Left lobe of liver (tissue), 2 donors: Measurements from ENCODE around the gene TLR1. TPM values are rescaled to one million over a fixed set of nuclear protein-coding genes. Genes with fewer than 3 reads are reported as not detected.
"Not testable (repeated sequence)": the region's sequence is repeated elsewhere in the genome, so short reads cannot be mapped to it uniquely, and the experiment has no call there.

Source experiments
- ATAC-seq: fragments of 200-7000 bp; cut with Tn5 transposase; one replicate; pipeline ENCODE4 v1.9.1; 2020; ENCODE audit warnings: mild to moderate bottlenecking, moderate library complexity
- DNase-seq: peaks from one replicate; pipeline ENCODE4 v3.0.0-alpha.2; 2020; ENCODE audit warnings: low spot score
- total RNA-seq: library from RNA; stranded (reverse); gene quantifications from one replicate; pipeline ENCODE4 v1.2.1, GENCODE V29; 2021
- donor health status: DM: no; HTN: no; CAD: no; lungs with moderate emphysema.
- donor health status: DM: no; HTN: yes; CAD: no.

TLR1 gene
- 4.2 TPM for total RNA-seq

GRCh38 chr4:38804654-38805295 lies at the start of gene TLR1:
TSS of gene TLR1 (minus strand) at chr4:38804791. CDS start at chr4:38798831, 5,960 bp downstream.
- ATAC-seq (peak; percentile 84), DNase-seq (no peak)

- no peak for DNase-seq
- ATAC-seq = no peak
Measured at GRCh38 chr4:38846015-38846414, 41.4 kb upstream of the TLR1 start.

DNA sequence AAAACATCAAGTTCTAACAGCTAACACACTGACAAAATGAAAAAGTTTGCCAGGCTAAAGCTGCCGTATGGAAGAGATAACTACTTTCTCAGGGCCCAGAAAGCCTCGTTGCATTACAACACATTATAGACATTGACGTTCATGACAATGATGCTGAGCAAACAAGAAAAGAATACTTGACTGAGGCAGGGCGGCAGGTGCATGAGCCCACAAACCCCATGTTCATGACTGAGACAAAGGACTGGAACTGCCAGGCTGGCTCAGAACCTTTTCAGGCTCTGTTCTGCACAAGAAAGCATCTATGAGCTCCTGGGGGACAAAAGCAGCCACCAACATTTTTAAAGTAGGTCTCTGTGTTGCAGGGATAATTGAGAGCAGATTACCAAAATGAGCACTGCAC lies 38.4 kb upstream of the TLR1 start:
- DNase-seq = no peak
- no peak for ATAC-seq

DNA sequence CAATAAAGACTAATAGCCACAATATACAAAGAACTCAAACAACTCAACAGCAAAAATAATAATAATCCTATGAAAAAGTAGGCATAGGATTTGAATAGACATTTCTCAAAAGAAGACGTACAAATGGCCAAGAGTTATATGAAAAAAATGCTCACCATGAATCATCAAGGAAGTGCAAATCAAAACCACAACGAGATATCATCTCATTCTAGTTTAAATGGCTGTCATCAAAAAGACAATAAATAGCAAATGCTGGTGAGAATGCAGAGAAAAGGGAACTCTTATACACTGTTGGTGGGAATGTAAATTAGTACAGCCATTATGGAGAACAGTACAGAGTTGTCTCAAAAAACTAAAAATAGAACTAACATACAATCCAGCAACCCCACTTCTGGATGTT lies 33.3 kb upstream of the TLR1 start:
- ATAC-seq = no peak
- no peak for DNase-seq

DNA sequence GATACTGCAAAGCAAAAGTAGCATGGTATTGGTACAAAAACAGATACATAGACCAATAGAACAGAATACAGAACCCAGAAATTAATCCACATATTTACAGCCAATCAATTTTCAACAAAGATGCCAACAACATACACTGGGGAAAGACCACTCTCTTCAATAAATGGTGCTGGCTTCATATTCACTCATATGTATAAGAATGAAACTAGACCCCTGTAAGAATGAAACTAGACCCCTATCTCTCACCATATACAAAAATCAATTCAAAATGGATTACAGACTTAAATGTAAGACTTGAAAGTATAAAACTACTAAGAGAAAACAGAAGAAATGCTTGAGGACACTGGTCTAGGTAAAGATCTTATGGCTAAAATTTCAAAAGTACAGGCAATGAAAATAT lies 32.7 kb upstream of the TLR1 start:
- ATAC-seq (no peak), DNase-seq (no peak)

GRCh38 chr4:38834570-38834969 lies 30.0 kb upstream of the TLR1 start:
- DNase-seq (no peak), ATAC-seq (no peak)

GRCh38 chr4:38832624-38833528 lies 28.3 kb upstream of the TLR1 start:
- ATAC-seq (peak; percentile 20), DNase-seq (no peak)

- DNase-seq (no peak), ATAC-seq (no peak)
Measured at GRCh38 chr4:38832206-38832605, 27.6 kb upstream of the TLR1 start.

GRCh38 chr4:38831653-38832052 lies 27.1 kb upstream of the TLR1 start:
- ATAC-seq (no peak), DNase-seq (no peak)

DNA sequence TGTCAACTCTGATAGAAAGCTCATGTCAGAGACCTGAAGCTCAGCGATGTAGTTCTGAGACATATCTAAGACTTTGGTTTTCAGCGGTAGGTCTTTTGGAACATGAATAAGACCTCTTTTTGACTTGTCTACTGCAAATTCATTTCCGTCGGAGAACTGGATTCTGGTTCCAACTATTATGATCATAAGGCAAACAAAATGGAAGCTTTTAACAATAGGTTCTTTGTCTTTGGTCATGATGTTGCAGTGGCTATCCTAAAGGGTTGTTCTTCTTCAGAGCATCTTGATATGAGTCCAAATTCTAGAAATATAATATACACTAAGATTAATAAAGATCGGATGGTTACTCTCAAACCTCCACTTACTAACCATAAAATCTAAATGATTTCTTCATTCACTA lies 24.6 kb upstream of the TLR1 start:
- ATAC-seq = no peak

GRCh38 chr4:38823766-38824165 lies 19.2 kb upstream of the TLR1 start:
- DNase-seq = no peak
- no peak for ATAC-seq

More for the DNA sequence above, 24.6 kb upstream of the TLR1 start:
- no peak for DNase-seq

GRCh38 chr4:38822748-38823303 lies 18.2 kb upstream of the TLR1 start:
- DNase-seq (no peak), ATAC-seq (no peak)

DNA sequence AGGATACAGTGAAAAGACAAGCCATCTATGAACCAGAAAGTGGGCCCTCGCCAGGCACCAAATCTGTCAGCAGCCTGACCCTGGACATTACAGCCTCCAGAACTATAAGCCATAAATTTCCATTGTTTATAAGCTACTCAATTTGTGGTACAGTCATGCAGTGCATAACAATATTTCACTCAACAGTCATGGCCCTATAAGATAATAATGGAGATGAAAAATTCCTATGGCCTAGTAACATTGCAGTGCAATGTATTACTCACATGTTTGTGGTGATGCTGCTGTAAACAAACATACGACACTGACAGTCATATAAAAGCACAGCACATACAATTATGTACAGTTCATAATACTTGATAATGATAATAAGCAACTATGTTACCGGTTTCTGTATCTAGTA lies 17.1 kb upstream of the TLR1 start:
- no peak for DNase-seq
- ATAC-seq = no peak

DNA sequence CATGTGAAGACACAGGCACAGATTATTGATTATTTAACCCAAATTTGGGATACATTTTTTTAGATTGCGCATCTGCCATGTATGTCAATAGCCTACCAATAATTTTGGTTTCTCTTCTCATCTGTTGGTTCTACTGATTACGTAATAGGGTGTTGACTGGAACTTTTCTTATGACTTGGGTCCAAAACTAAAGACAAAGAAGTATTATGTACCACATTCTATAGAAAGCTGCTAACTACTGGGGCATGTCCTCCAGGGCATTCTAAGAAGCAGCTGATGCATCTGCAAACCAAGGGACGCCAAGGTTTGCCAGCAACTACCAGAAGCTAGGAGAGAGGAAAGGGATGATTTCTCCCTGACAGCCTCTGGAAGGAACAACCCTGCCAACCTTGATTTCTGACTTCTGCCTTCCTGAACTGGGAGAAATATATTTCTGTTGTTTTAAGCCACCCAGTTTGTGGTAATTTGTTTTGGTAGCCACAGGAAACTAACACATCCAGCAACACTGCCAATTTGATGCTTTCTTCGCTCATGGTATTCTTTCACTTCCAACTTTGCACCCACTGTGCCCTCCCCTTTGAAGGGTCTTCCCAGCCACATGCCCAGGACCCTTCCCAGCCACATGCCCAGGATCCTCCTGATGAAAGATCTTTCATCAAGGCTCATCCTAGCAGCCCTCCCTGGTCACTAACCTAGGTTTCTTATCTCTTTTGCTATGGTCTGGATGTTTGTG lies 15.9 kb upstream of the TLR1 start:
- no peak for DNase-seq
- ATAC-seq = no peak

DNA sequence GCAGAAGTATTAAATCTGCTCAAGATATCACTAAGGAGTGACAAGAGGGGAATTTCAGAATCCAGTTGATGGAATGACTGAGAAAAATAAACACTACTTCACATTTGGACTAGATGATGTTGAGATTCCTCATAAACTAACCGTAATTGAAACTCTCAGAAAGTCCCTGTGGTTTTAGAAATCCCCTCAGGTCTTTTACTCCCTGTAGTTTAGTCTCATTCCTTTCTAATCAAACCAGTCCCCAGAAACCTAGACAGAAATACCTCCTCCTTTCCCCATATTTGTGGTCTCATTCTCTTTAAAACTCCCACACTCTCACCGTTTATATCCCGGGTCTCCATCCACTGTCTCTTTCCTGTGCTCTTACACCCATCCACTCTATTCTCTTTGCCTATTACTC lies 15.0 kb upstream of the TLR1 start:
- no peak for ATAC-seq

GRCh38 chr4:38818441-38818976 lies 13.9 kb upstream of the TLR1 start:
- no peak for ATAC-seq
- DNase-seq = no peak

More for the DNA sequence above, 15.0 kb upstream of the TLR1 start:
- DNase-seq = no peak

DNA sequence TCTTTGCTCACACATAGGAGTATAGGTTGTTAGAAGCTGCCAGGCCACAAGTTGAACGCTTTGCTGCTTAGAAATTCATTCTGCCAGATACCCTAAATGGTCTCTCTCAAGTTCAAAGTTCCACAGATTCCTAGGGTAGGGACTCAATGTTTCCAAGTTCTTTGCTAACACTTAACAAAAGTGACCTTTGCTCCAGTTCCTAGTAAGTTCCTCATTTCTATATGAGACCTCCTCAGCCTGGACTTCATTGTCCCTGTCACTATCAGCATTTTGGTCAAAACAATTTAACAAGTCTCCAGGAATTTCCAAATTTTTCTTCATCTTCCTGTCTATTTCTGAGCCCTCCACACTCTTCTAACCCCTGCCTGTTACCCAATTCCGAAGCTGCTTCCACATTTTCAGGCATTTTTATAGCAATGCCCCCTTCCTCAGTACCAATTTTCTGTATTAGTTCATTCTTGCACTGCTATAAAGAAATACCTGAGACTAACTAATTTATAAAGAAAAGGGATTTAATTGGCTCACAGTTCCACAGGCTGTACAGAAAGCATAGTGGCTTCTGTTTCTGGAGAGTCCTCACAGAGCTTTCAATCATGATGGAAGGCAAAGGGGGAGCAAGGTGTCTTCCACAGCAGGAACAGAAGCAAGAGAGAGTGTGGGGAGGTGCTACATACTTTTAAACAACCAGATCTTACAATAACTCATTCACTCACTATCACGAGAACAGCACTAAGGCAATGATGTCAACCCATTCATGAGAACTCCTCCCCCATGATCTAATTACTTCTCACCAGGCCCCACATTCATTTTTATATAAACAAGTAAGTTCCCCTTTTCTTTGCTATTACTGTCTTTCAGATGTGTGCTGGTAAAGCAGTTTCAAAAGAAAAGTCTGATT lies 11.5 kb upstream of the TLR1 start:
- ATAC-seq (peak; percentile 49), DNase-seq (no peak)

DNA sequence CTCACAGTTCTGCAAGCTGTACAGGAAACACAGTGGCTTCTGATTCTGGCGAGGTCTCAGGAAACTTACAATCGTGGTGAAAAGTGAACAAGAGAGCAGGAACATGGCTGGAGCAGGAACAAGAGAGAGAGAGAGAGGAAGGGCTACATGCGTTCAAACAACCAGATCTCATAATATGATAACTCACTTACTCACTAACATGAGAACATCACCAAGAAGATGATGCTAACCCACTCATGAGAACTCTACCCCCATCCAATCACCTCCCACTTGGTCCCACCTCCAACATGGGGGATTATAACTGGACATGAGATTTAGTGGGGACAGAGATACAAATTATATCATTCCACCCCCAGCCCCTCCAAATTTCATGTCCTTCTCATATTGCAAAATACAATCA lies 9.8 kb upstream of the TLR1 start:
- DNase-seq (no peak), ATAC-seq (no peak)

- DNase-seq (no peak), ATAC-seq (no peak)
Measured at GRCh38 chr4:38811297-38811696, 6.7 kb upstream of the TLR1 start.

- DNase-seq, ATAC-seq: not testable (repeated sequence)
Measured at GRCh38 chr4:38807462-38807861, 2.9 kb upstream of the TLR1 start.
